ENCODE measurements around the gene GRIK5.

DNA sequence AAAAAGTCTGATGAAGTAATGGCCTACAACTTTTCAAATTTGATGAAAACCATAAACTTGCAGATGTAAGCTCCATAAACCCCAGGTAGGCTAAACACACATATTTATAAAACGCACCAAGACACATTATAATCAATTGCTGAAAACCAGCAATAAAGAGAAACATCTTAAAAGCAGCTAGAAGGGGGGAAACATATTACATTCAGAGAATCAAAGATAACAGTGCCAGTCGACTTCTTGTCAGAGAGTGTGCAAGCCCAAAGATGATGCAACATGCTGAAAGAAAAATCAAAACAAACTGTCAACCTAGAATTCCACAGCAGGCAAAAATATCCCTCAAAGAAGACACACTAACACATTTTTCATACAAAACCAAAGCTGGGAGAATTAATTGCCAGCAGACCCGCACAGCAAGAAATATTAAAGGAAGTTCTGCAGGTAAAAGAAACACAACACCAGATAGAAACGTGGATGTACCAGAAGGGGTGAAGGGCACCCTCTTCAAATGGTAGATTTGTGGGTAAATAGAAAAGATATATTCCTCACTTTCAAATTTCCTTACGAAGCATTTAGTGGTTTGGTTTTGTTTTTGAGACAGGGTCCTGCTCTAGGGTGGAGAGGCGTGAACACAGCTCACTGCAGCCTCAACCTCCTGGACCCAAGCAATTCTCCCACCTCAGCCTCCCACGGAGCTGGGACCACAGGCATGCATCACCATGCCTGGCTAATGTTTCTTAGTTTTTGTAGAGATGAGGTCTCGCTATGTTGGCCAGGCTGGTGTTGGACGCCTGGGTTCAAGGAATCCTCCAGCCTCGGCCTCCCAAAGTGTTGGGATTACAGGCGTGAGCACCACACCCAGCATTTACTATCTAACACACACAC is 59.5 kb downstream of the GRIK5 start:
- no peak for TF ChIP-seq EZH2 (IDR thresholded peaks at IDR 0.05; ENCODE audit: low read length)
- no peak for TF ChIP-seq CTCF (optimal IDR thresholded peaks at IDR 0.05 in 1 of 3, IDR thresholded peaks at IDR 0.05 in 1 of 3, conservative IDR thresholded peaks at IDR 0.05 in 1 of 3; ENCODE audit: extremely low read depth in 1 of 3, insufficient read depth in 2 of 3, low read length in 3 of 3)
